SK-N-SH (cell line): ENCODE measurements around the gene BEST1.

ENCODE experiments used
- CTCF ChIP-seq: fragments of 200-600 bp; sonication (generic); IDR thresholded peaks from 2 replicates; pipeline ENCODE4 v1.6.1; 2017; ENCODE audit warnings: antibody characterized with exemption, mild to moderate bottlenecking, moderate library complexity
- EZH2phosphoT487 ChIP-seq: fragments of 200-600 bp; sonication (generic); IDR thresholded peaks from 2 replicates; pipeline ENCODE4 v1.6.1; 2017; ENCODE audit warnings: low read depth, mixed run types, mild to moderate bottlenecking, antibody characterized with exemption, moderate library complexity, borderline replicate concordance
- JUND ChIP-seq: IDR thresholded peaks from 2 replicates; pipeline ENCODE4 v1.4.0; 2012
- MXI1 ChIP-seq: IDR thresholded peaks from 2 replicates; pipeline ENCODE4 v1.6.1; 2012; ENCODE audit warnings: mild to moderate bottlenecking, low read depth, low read length, improper control_type of control experiment
- POLR2AphosphoS5 ChIP-seq: IDR thresholded peaks from 2 replicates; pipeline ENCODE4 v1.6.1; 2012; ENCODE audit warnings: low read depth, low read length
- RAD21 ChIP-seq: IDR thresholded peaks from 2 replicates; pipeline ENCODE4 v1.6.1; 2012; ENCODE audit warnings: mild to moderate bottlenecking, low read length
- REST ChIP-seq: IDR thresholded peaks from 2 replicates; pipeline ENCODE4 v1.6.1; 2012; ENCODE audit warnings: mild to moderate bottlenecking, low read depth, low read length, moderate library complexity
- SIN3A ChIP-seq: IDR thresholded peaks from 2 replicates; pipeline ENCODE4 v1.6.1; 2012; ENCODE audit warnings: low read depth, mild to moderate bottlenecking, low read length, moderate library complexity, borderline replicate concordance
- SMC3 ChIP-seq: IDR thresholded peaks from 2 replicates; pipeline ENCODE4 v1.6.1; 2012; ENCODE audit warnings: low read depth, low read length, improper control_type of control experiment
- TEAD4 ChIP-seq: IDR thresholded peaks from 2 replicates; pipeline ENCODE4 v1.4.0; 2012; ENCODE audit warnings: mild to moderate bottlenecking, borderline replicate concordance; ENCODE audit not compliant: insufficient read depth
- TF ChIP-seq, protein P1 (sequence below): IDR thresholded peaks from 2 replicates; pipeline ENCODE4 v1.4.0; 2012; ENCODE audit warnings: low read depth, borderline replicate concordance
- TF ChIP-seq, protein P2 (sequence below): IDR thresholded peaks from 2 replicates; pipeline ENCODE4 v1.4.0; 2012; ENCODE audit warnings: low read depth

DNA sequence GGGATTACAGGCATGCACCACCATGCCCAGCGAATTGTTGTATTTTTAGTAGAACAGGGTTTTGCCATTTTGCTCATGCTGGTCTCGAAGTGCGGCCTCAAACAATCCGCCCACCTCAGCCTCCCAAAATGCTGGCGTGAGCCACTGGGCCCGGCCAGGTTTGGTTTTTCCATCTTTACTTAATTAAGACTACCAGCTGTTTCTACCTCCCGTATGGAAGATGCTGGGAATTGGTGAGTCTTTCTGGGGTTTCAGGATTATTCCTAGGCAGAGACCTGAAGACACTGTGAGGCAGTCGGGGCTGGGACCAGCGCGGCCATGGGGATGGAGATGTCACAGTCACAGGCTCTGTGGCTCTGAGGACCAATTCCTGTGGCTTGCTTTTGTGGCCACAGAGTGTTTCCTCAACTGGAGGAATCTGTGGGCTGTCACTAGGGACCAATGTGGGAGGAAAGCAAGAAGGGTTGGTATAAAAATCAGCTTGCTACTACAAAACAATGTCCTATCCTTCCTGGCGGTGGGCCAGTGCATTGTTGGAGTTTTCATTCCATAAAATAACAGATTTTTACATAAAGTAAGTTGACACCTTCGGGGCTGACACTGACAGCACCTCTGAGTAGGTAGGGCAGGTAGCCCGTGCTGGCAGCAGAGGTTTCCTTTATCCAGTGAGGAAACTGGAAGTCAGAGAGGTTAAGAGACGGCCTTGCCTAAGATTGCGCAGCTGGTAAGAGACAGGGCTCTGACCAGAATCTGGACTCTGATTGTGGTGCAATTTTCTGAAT lies 25.7 kb downstream of the BEST1 start:
- TF ChIP-seq, protein P1, sequence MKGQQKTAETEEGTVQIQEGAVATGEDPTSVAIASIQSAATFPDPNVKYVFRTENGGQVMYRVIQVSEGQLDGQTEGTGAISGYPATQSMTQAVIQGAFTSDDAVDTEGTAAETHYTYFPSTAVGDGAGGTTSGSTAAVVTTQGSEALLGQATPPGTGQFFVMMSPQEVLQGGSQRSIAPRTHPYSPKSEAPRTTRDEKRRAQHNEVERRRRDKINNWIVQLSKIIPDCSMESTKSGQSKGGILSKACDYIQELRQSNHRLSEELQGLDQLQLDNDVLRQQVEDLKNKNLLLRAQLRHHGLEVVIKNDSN = no peak
- no peak for TF ChIP-seq CTCF
- no peak for TF ChIP-seq SMC3
- TF ChIP-seq POLR2AphosphoS5 = no peak
- no peak for TF ChIP-seq MXI1
- no peak for TF ChIP-seq REST
- no peak for TF ChIP-seq SIN3A
- no peak for TF ChIP-seq JUND
- TF ChIP-seq TEAD4 = no peak
- no peak for TF ChIP-seq RAD21
- no peak for TF ChIP-seq EZH2phosphoT487
- TF ChIP-seq, protein P2, sequence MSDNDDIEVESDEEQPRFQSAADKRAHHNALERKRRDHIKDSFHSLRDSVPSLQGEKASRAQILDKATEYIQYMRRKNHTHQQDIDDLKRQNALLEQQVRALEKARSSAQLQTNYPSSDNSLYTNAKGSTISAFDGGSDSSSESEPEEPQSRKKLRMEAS = no peak
